SK-N-SH (cell line): ENCODE measurements around the gene E2F3. TPM values are rescaled to one million over a fixed set of nuclear protein-coding genes. Genes with fewer than 3 reads are reported as not detected.

Experiments
- CTCF ChIA-PET: fragments of 300-600, 350-600 bp; formaldehyde crosslinking; extraction: SDS; loops from one replicate; lab custom pipeline; 2021; lab: Yijun Ruan, JAX
- POLR2A ChIA-PET: fragments of 350-600 bp; sonication (Branson Sonifier 250); formaldehyde crosslinking; extraction: SDS; loops from one replicate; lab custom pipeline; 2020; ENCODE audit warnings: antibody characterized with exemption, inconsistent platforms; lab: Yijun Ruan, JAX
- DNase-seq: peaks from one replicate; pipeline ENCODE4 v3.0.0; 2012
- H2AFZ ChIP-seq: fragments of 200-600 bp; sonication (generic); 2 replicates; pipeline ENCODE4 v1.8.1; 2016; ENCODE audit warnings: antibody characterized with exemption, mild to moderate bottlenecking, low read depth
- H3F3A ChIP-seq: fragments of 200-600 bp; sonication (generic); replicated peaks from 2 replicates; pipeline ENCODE3; 2016; ENCODE audit warnings: antibody characterized with exemption, mild to moderate bottlenecking; ENCODE audit not compliant: insufficient read depth
- H3K27ac ChIP-seq, 2 experiments: fragments of 200-500 bp in 1 of 2; fragments of 200-600 bp in 1 of 2; sonication (Bioruptor generic) in 1 of 2; sonication (generic), shearing (Covaris generic) in 1 of 2; 2 replicates each; pipeline versions ENCODE4 v1.5.1 to v1.6.1; 2014 to 2016; ENCODE audit warnings: low read depth in 2 of 2, inconsistent platforms in 1 of 2, low read length in 1 of 2, mild to moderate bottlenecking in 1 of 2, mixed read lengths in 1 of 2
- H3K27me3 ChIP-seq: fragments of 200-600 bp; sonication (generic), shearing (Covaris generic); 2 replicates; pipeline ENCODE4 v1.6.1; 2016; ENCODE audit warnings: mixed run types; ENCODE audit not compliant: insufficient read depth
- H3K36me3 ChIP-seq, 2 experiments: fragments of 200-500 bp in 1 of 2; fragments of 200-600 bp in 1 of 2; sonication (Bioruptor generic) in 1 of 2; sonication (generic) in 1 of 2; replicated peaks in 1 of 2; 2 replicates each; pipeline versions ENCODE3 to v1.5.1; 2014 to 2016; ENCODE audit warnings: low read length in 1 of 2, mild to moderate bottlenecking in 1 of 2; ENCODE audit not compliant: insufficient read depth in 2 of 2, control insufficient read depth in 1 of 2
- H3K4me1 ChIP-seq, 2 experiments: fragments of 200-500 bp in 1 of 2; fragments of 200-600 bp in 1 of 2; sonication (Bioruptor generic) in 1 of 2; sonication (generic), shearing (Covaris generic) in 1 of 2; 2 replicates each; pipeline versions ENCODE4 v1.5.1 to v1.6.1; 2014 to 2016; ENCODE audit warnings: low read depth in 1 of 2, low read length in 1 of 2, mixed run types in 1 of 2; ENCODE audit not compliant: insufficient read depth in 2 of 2, control insufficient read depth in 1 of 2
- H3K4me2 ChIP-seq: fragments of 200-600 bp; sonication (generic), shearing (Covaris generic); 2 replicates; pipeline ENCODE4 v1.6.1; 2017; ENCODE audit warnings: mixed run types
- H3K4me3 ChIP-seq, 2 experiments: fragments of 200-500 bp in 1 of 2; fragments of 200-600 bp in 1 of 2; sonication (Bioruptor generic) in 1 of 2; sonication (generic), shearing (Covaris generic) in 1 of 2; 2 replicates each; pipeline versions ENCODE4 v1.5.1 to v1.8.1; 2014 to 2016; ENCODE audit warnings: low read depth in 2 of 2, inconsistent platforms in 1 of 2, low read length in 1 of 2, mild to moderate bottlenecking in 1 of 2, mixed read lengths in 1 of 2, moderate library complexity in 1 of 2
- H3K79me2 ChIP-seq: fragments of 200-600 bp; sonication (generic); 2 replicates; pipeline ENCODE4 v1.8.1; 2017; ENCODE audit warnings: mild to moderate bottlenecking; ENCODE audit not compliant: insufficient read depth
- H3K9ac ChIP-seq: fragments of 200-600 bp; sonication (generic); 2 replicates; pipeline ENCODE4 v1.6.1; 2017; ENCODE audit warnings: mixed run types
- H3K9me2 ChIP-seq: fragments of 200-600 bp; sonication (generic); 2 replicates; pipeline ENCODE4 v1.6.1; 2017; ENCODE audit warnings: mixed run types
- H3K9me3 ChIP-seq: fragments of 200-600 bp; sonication (generic); 2 replicates; pipeline ENCODE4 v1.6.1; 2017; ENCODE audit warnings: mixed run types, mild to moderate bottlenecking, moderate library complexity
- H4K20me1 ChIP-seq: fragments of 200-600 bp; sonication (generic); 2 replicates; pipeline ENCODE4 v1.6.1; 2017; ENCODE audit warnings: mild to moderate bottlenecking, mixed run types; ENCODE audit not compliant: insufficient read depth
- CTCF ChIP-seq: fragments of 200-600 bp; sonication (generic); IDR thresholded peaks from 2 replicates; pipeline ENCODE4 v1.6.1; 2017; ENCODE audit warnings: antibody characterized with exemption, mild to moderate bottlenecking, moderate library complexity
- EP300 ChIP-seq, 2 experiments: IDR thresholded peaks; 2 replicates each; pipeline versions ENCODE4 v1.4.0 to v1.6.1; 2012; ENCODE audit warnings: borderline replicate concordance in 1 of 2, low read depth in 1 of 2, low read length in 1 of 2
- EZH2phosphoT487 ChIP-seq: fragments of 200-600 bp; sonication (generic); IDR thresholded peaks from 2 replicates; pipeline ENCODE4 v1.6.1; 2017; ENCODE audit warnings: low read depth, mixed run types, mild to moderate bottlenecking, antibody characterized with exemption, moderate library complexity, borderline replicate concordance
- FOSL2 ChIP-seq: IDR thresholded peaks from 2 replicates; pipeline ENCODE4 v1.4.0; 2012; ENCODE audit warnings: low read depth, mild to moderate bottlenecking, moderate library complexity, borderline replicate concordance
- FOXJ3 ChIP-seq: sonication (generic); formaldehyde crosslinking; IDR thresholded peaks from 2 replicates; pipeline ENCODE4 v1.5.1; 2020; ENCODE audit warnings: mild to moderate bottlenecking, missing genetic modification reagents
- GATA2 ChIP-seq: sonication (generic); formaldehyde crosslinking; IDR thresholded peaks from 2 replicates; pipeline ENCODE4 v1.5.0; 2020; ENCODE audit warnings: mild to moderate bottlenecking, missing genetic modification reagents
- IRF3 ChIP-seq: fragments of 150-350 bp; IDR thresholded peaks from 2 replicates; pipeline ENCODE4 v1.6.1; 2016; ENCODE audit warnings: mild to moderate bottlenecking, low read depth, low read length
- MAX ChIP-seq: IDR thresholded peaks from 2 replicates; pipeline ENCODE4 v1.4.0; 2012; ENCODE audit warnings: low read depth
- PBX3 ChIP-seq: IDR thresholded peaks from 2 replicates; pipeline ENCODE4; 2012
- RAD21 ChIP-seq: IDR thresholded peaks from 2 replicates; pipeline ENCODE4 v1.6.1; 2012; ENCODE audit warnings: mild to moderate bottlenecking, low read length
- REST ChIP-seq: IDR thresholded peaks from 2 replicates; pipeline ENCODE4 v1.6.1; 2012; ENCODE audit warnings: mild to moderate bottlenecking, low read depth, low read length, moderate library complexity
- RFX5 ChIP-seq: IDR thresholded peaks from 2 replicates; pipeline ENCODE4 v1.6.1; 2012; ENCODE audit warnings: mild to moderate bottlenecking, improper control_type of control experiment, low read length
- SIN3A ChIP-seq: IDR thresholded peaks from 2 replicates; pipeline ENCODE4 v1.6.1; 2012; ENCODE audit warnings: low read depth, mild to moderate bottlenecking, low read length, moderate library complexity, borderline replicate concordance
- SMC3 ChIP-seq: IDR thresholded peaks from 2 replicates; pipeline ENCODE4 v1.6.1; 2012; ENCODE audit warnings: low read depth, low read length, improper control_type of control experiment
- TAF1 ChIP-seq: IDR thresholded peaks from 2 replicates; pipeline ENCODE4 v1.6.1; 2012; ENCODE audit warnings: low read depth, mild to moderate bottlenecking, low read length, moderate library complexity, borderline replicate concordance
- TCF12 ChIP-seq: IDR thresholded peaks from 2 replicates; pipeline ENCODE4 v1.4.0; 2012
- TEAD4 ChIP-seq: IDR thresholded peaks from 2 replicates; pipeline ENCODE4 v1.4.0; 2012; ENCODE audit warnings: mild to moderate bottlenecking, borderline replicate concordance; ENCODE audit not compliant: insufficient read depth
- YY1 ChIP-seq: IDR thresholded peaks from 2 replicates; pipeline ENCODE4 v1.4.0; 2012; ENCODE audit warnings: low read depth, mild to moderate bottlenecking
- WGBS: methylation state at CpG from one replicate; pipeline ENCODE4 v1.1.6; 2017; ENCODE audit warnings: low lambda C conversion rate; 5-methylcytosine and 5-hydroxymethylcytosine counted together
- polyA plus RNA-seq, 3 experiments: library from polyadenylated mRNA; depleted of rRNA; stranded (reverse); fragments of >200 nt; gene quantifications; 2 replicates each; pipeline ENCODE4 v1.2.3, GENCODE V29; 2012

Gene E2F3
- polyA plus RNA-seq, 1 of the 3 experiments (the other 2 are of a cell fraction): 12.7 TPM

GRCh38 chr6:20367743-20368485 lies 33.8 kb upstream of the E2F3 start:
- Histone ChIP-seq H4K20me1 (no peaks in the 10 kb centered on the region), H3K4me2 (no peak overlapping the region), H3F3A (no peaks in the 10 kb centered on the region), H3K27ac (no peak overlapping the region), H3K9me2 (no peaks in the 10 kb centered on the region), H3K36me3 (no peaks in the 10 kb centered on the region), H3K79me2 (no peaks in the 10 kb centered on the region), H3K9ac (no peak overlapping the region), H3K9me3 (no peaks in the 10 kb centered on the region), H3K27me3 (no peaks in the 10 kb centered on the region), H3K4me3 (no peak overlapping the region), H3K4me1 (no peaks in the 10 kb centered on the region), H2AFZ (no peak overlapping the region)
- no peak for DNase-seq
- WGBS: 12% methylated on average over 1 of the region's 1 CpG
- POLR2A ChIA-PET: no interaction called here
- TF ChIP-seq SIN3A (no peak), RFX5 (no peak), EP300 (IDR thresholded peaks at IDR 0.05; ENCODE audit: borderline replicate concordance in 1 of 2, low read depth in 1 of 2, low read length in 1 of 2) (no peak), TCF12 (no peak), TEAD4 (no peak), FOSL2 (no peak), PBX3 (no peak), TAF1 (no peak), EZH2phosphoT487 (no peak), YY1 (no peak), IRF3 (no peak), SMC3 (no peak), RAD21 (no peak), MAX (no peak), FOXJ3 (CRISPR knock-in tag) (no peak), GATA2 (CRISPR knock-in tag) (no peak), REST (no peak), CTCF (no peak)
- CTCF ChIA-PET: no interaction called here
